Tibial nerve (tissue), 4 donors: ENCODE results near the gene TAMALIN. TPM values are rescaled to one million over a fixed set of nuclear protein-coding genes. Genes with fewer than 3 reads are reported as not detected.
A peak's percentile ranks its signal among the peaks of the same experiment; 100 is the strongest.

Source experiments
- DNase-seq, 2 donors: peaks; one replicate each; pipeline ENCODE4 v3.0.0-alpha.2; 2019; ENCODE audit warnings: low spot score in 2 of 2
- H3K27ac ChIP-seq, 4 donors: fragments of 200-600 bp; sonication (generic) in 3 of 4; one replicate each; pipeline ENCODE4 v1.5.1; 2017 to 2019; ENCODE audit warnings: mild to moderate bottlenecking in 1 of 4
- H3K27me3 ChIP-seq, 2 donors: fragments of 200-600 bp; sonication (generic) in 1 of 2; one replicate each; pipeline versions ENCODE4 v1.5.1 to v1.6.0; 2017 to 2019
- H3K36me3 ChIP-seq, 3 donors: fragments of 200-600 bp; sonication (generic); one replicate each; pipeline ENCODE4 v1.5.1; 2018 to 2019
- H3K4me1 ChIP-seq, 4 donors: fragments of 200-600 bp; sonication (generic) in 3 of 4; one replicate each; pipeline ENCODE4 v1.5.1; 2017 to 2019
- H3K4me3 ChIP-seq, 4 donors: fragments of 200-600 bp; sonication (generic) in 3 of 4; one replicate each; pipeline ENCODE4 v1.5.1; 2017 to 2019; ENCODE audit warnings: mild to moderate bottlenecking in 1 of 4, moderate library complexity in 1 of 4
- H3K9me3 ChIP-seq, 4 donors: fragments of 200-600 bp; sonication (generic) in 3 of 4; one replicate each; pipeline ENCODE4 v1.5.1; 2017 to 2019
- EP300 ChIP-seq, 2 donors: sonication (generic); formaldehyde crosslinking; IDR thresholded peaks; one replicate each; pipeline ENCODE4 v1.6.1; 2017; ENCODE audit warnings: antibody characterized with exemption in 2 of 2, mild to moderate bottlenecking in 1 of 2
- POLR2A ChIP-seq, 2 donors: fragments of 450-650 bp; IDR thresholded peaks; one replicate each; pipeline ENCODE4 v1.6.1; 2017; ENCODE audit warnings: antibody characterized with exemption in 2 of 2, mild to moderate bottlenecking in 2 of 2, moderate library complexity in 2 of 2
- WGBS, 2 donors: methylation state at CpG; one replicate each; pipeline ENCODE4 v1.1.5; 2018; 5-methylcytosine and 5-hydroxymethylcytosine counted together
- total RNA-seq, 4 donors: library from RNA; depleted of rRNA; stranded (reverse); fragments of >200 nt; gene quantifications; one replicate each; pipeline ENCODE4 v1.1.0, GENCODE V29; 2016
- TF ChIP-seq, protein P1 (sequence below), 5 experiments: fragments of 200-600 bp in 3 of 5; fragments of 450-650 bp in 2 of 5; sonication (generic) in 3 of 5; IDR thresholded peaks; one replicate each; pipeline ENCODE4 v1.5.1; 2016 to 2019; ENCODE audit warnings: antibody characterized with exemption in 5 of 5, mild to moderate bottlenecking in 3 of 5, moderate library complexity in 2 of 5

TAMALIN gene
- 10 to 100 TPM; 30.6 to 54.0 (median 37.8) TPM for total RNA-seq

DNA sequence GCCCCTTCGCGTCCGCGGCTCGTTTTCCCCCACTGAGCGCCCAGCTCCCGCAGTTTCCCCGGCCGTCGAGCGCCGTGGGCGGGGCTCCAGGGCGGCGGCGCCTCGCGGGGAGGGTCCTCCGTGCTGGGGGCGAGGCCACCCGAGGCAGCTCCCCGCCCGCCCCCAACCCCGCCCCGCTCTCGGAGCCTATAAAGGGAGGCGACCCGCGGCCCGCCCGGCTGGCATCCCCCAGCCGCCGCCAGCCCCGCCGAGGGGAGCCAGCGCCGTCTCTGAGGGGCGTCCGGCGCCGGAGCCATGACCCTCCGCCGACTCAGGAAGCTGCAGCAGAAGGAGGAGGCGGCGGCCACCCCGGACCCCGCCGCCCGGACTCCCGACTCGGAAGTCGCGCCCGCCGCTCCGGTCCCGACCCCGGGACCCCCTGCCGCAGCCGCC lies at the start of gene TAMALIN:
TAMALIN (plus strand) TSS at position 221 of the 432 bp plus-strand sequence; CDS start at position 295, 74 bp downstream.
- Histone ChIP-seq H3K27me3 (no peaks in the 10 kb centered on the region), H3K36me3 (peaks cover 0 to 10% (median 0%) of the 10 kb centered on the region in 3 donors), H3K27ac (peak within 1 kb of the TSS; percentile 88 to 96 (median 93)), H3K4me3 (peak within 1 kb of the TSS; percentile 69 to 90 (median 76)), H3K9me3 (no peaks in the 10 kb centered on the region), H3K4me1 (peaks cover 0 to 70% (median 44%) of the 10 kb centered on the region in 4 donors)
- DNase-seq: peak; percentile 53 to 62
- WGBS, 2 donors: 0% methylated on average over 11 to 13 of the region's 60 CpGs
- TF ChIP-seq POLR2A (IDR thresholded peaks at IDR 0.05) (peak; percentile 85 to 89), EP300 (IDR thresholded peaks at IDR 0.05) (peak in 1 of 2 donors; percentile 92)
- TF ChIP-seq, protein P1, sequence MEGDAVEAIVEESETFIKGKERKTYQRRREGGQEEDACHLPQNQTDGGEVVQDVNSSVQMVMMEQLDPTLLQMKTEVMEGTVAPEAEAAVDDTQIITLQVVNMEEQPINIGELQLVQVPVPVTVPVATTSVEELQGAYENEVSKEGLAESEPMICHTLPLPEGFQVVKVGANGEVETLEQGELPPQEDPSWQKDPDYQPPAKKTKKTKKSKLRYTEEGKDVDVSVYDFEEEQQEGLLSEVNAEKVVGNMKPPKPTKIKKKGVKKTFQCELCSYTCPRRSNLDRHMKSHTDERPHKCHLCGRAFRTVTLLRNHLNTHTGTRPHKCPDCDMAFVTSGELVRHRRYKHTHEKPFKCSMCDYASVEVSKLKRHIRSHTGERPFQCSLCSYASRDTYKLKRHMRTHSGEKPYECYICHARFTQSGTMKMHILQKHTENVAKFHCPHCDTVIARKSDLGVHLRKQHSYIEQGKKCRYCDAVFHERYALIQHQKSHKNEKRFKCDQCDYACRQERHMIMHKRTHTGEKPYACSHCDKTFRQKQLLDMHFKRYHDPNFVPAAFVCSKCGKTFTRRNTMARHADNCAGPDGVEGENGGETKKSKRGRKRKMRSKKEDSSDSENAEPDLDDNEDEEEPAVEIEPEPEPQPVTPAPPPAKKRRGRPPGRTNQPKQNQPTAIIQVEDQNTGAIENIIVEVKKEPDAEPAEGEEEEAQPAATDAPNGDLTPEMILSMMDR (IDR thresholded peaks at IDR 0.05): peak in 2 of 5 experiments; percentile 31

DNA sequence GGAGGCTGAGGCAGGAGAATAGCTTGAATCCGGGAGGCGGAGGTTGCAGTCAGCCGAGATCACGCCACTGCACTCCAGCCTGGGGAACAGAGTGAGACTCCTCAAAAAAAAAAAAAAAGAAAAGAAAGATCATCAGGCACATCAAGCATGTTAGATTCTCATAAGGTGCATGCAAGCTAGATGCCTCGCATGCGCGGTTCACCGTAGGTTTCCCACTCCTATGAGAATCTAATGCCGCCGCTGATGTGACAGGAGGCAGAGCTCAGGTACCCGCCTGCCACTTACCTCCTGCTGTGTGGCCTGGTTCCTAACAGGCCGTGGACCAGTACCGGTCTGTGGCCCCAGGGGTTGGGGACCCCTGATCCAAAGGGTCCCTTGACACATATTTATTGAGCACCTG lies 48.2 kb upstream of the TAMALIN start:
- Histone ChIP-seq H3K27ac (no peak overlapping the region), H3K9me3 (no peaks in the 10 kb centered on the region), H3K27me3 (no peaks in the 10 kb centered on the region), H3K4me1 (peaks cover 0 to 64% (median 34%) of the 10 kb centered on the region in 4 donors), H3K36me3 (peaks cover 0 to 4% (median 0%) of the 10 kb centered on the region in 3 donors), H3K4me3 (no peak overlapping the region)
- DNase-seq: no peak
- WGBS, 2 donors: 96 to 98% methylated on average over 13 of the region's 13 CpGs
- TF ChIP-seq EP300 (IDR thresholded peaks at IDR 0.05) (no peak), POLR2A (IDR thresholded peaks at IDR 0.05) (no peak)
- TF ChIP-seq, protein P1 (IDR thresholded peaks at IDR 0.05): no peak

DNA sequence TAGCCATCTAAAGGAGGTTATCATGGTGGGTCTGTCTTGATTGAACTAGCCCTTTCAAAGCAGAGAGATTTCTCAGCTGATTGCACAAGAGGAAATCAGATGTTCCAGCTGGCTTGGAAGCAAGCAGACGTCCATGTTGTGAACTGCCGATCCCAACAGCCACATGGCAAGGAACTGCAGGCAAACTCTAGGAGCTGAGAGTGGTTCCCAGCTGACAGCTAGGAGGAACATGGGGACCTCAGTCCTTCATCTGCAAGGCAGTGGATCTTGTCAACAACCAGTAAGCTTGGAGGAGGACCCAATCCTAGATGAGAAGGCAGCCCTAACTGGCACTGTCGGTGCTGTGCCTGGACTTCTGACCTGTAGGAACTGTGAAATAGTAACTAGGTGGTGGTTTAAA lies 47.5 kb upstream of the TAMALIN start:
- H3K4me1 ChIP-seq: peaks cover 0 to 57% (median 28%) of the 10 kb centered on the region in 4 donors
- H3K9me3 ChIP-seq: no peaks in the 10 kb centered on the region
- TF ChIP-seq EP300 (IDR thresholded peaks at IDR 0.05): peak in 1 of 2 donors; percentile 49
- TF ChIP-seq, protein P1 (IDR thresholded peaks at IDR 0.05): no peak
- peak overlapping the region in 1 of 4 donors; percentile 41 for H3K27ac ChIP-seq
- H3K4me3 ChIP-seq: no peak overlapping the region
- no peaks in the 10 kb centered on the region for H3K27me3 ChIP-seq
- H3K36me3 ChIP-seq: peaks cover 0 to 4% (median 0%) of the 10 kb centered on the region in 3 donors
- WGBS, 2 donors: 27 to 63% methylated on average over 3 of the region's 3 CpGs
- peak in 1 of 2 donors; percentile 53 for DNase-seq

DNA sequence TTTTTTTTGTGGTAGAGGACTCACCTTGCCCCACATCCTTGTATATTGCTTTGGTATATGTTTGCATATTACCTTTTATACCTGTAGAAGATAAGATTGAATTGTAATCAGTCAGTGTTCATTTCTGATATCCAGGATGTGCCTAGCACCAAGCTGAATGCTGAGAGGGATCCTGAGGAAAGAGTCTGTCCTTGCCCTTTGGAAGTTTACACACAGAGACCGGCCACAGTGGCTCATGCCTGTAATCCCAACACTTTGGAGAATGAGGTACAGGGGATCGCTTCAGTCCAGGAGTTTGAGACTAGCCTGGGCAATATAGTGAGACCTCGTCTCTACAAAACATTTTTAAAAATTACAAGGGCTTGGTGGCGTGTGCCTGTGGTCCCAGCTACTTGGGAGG lies 46.8 kb upstream of the TAMALIN start:
- no peak overlapping the region for H3K4me3 ChIP-seq
- H3K36me3 ChIP-seq: peaks cover 0 to 4% (median 0%) of the 10 kb centered on the region in 3 donors
- no peaks in the 10 kb centered on the region for H3K27me3 ChIP-seq
- no peaks in the 10 kb centered on the region for H3K9me3 ChIP-seq
- TF ChIP-seq POLR2A (IDR thresholded peaks at IDR 0.05): no peak
- TF ChIP-seq, protein P1 (IDR thresholded peaks at IDR 0.05): no peak
- no peak for TF ChIP-seq EP300 (IDR thresholded peaks at IDR 0.05)
- no peak for DNase-seq
- 94 to 97% methylated on average over 4 of the region's 4 CpGs for WGBS, 2 donors
- H3K4me1 ChIP-seq: peaks cover 0 to 50% (median 22%) of the 10 kb centered on the region in 4 donors
- H3K27ac ChIP-seq: no peak overlapping the region

DNA sequence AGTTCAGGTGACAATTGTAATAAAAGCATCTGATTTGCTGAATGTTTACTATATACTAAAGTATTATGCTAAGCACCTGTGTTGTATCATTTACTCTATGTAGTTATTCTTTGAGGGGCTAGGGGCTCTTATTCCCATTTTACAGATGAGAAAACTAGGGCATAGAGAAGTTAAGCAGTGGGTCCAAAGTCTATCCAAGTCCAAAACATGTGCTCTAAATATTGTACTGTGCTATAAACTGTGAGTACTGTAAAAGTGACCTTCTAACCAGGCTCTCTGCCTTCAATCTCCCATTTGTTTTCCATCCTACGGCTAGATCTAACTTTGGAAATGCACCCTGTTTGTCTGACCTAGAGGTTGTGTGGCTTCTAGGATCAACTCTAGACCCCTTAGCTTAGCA lies 46.3 kb upstream of the TAMALIN start:
- H3K27ac ChIP-seq: no peak overlapping the region
- WGBS, 2 donors: 33 to 43% methylated on average over 1 of the region's 1 CpG
- H3K4me1 ChIP-seq: peaks cover 0 to 44% (median 18%) of the 10 kb centered on the region in 4 donors
- H3K4me3 ChIP-seq: no peak overlapping the region
- no peaks in the 10 kb centered on the region for H3K27me3 ChIP-seq
- no peaks in the 10 kb centered on the region for H3K9me3 ChIP-seq
- TF ChIP-seq POLR2A (IDR thresholded peaks at IDR 0.05) (no peak), EP300 (IDR thresholded peaks at IDR 0.05) (no peak)
- TF ChIP-seq, protein P1 (IDR thresholded peaks at IDR 0.05): no peak
- no peak for DNase-seq
- peaks cover 0 to 4% (median 0%) of the 10 kb centered on the region in 3 donors for H3K36me3 ChIP-seq
